Tibial nerve (tissue), 4 donors: ENCODE measurements around the gene ZDHHC19.

Source experiments
- EP300 ChIP-seq, 2 donors: sonication (generic); formaldehyde crosslinking; IDR thresholded peaks; one replicate each; pipeline ENCODE4 v1.6.1; 2017; ENCODE audit warnings: antibody characterized with exemption in 2 of 2, mild to moderate bottlenecking in 1 of 2
- POLR2A ChIP-seq, 2 donors: fragments of 450-650 bp; IDR thresholded peaks; one replicate each; pipeline ENCODE4 v1.6.1; 2017; ENCODE audit warnings: antibody characterized with exemption in 2 of 2, mild to moderate bottlenecking in 2 of 2, moderate library complexity in 2 of 2
- TF ChIP-seq, protein P1 (sequence below), 5 experiments: fragments of 200-600 bp in 3 of 5; fragments of 450-650 bp in 2 of 5; sonication (generic) in 3 of 5; IDR thresholded peaks; one replicate each; pipeline ENCODE4 v1.5.1; 2016 to 2019; ENCODE audit warnings: antibody characterized with exemption in 5 of 5, mild to moderate bottlenecking in 3 of 5, moderate library complexity in 2 of 5

DNA sequence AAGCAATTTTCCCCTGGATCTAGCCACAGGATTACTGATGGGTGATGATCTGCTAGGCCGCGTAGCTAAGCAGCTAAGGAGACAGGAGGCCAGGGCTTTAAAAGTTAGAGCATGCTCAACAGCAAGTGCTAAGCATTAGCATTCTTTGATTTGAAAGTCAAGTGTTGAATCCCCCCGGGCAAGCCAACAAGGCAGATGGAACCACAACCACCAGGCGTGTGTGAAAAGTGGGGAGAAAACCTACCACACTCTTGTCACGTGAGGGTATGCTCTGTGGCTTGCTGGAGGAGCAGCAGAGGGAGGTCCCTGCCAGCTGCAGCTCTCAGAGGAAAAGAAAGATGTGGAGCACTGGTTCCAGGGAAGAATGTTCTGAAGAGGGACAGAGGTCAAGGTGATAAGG, 26.0 kb upstream of the ZDHHC19 start:
- TF ChIP-seq, protein P1, sequence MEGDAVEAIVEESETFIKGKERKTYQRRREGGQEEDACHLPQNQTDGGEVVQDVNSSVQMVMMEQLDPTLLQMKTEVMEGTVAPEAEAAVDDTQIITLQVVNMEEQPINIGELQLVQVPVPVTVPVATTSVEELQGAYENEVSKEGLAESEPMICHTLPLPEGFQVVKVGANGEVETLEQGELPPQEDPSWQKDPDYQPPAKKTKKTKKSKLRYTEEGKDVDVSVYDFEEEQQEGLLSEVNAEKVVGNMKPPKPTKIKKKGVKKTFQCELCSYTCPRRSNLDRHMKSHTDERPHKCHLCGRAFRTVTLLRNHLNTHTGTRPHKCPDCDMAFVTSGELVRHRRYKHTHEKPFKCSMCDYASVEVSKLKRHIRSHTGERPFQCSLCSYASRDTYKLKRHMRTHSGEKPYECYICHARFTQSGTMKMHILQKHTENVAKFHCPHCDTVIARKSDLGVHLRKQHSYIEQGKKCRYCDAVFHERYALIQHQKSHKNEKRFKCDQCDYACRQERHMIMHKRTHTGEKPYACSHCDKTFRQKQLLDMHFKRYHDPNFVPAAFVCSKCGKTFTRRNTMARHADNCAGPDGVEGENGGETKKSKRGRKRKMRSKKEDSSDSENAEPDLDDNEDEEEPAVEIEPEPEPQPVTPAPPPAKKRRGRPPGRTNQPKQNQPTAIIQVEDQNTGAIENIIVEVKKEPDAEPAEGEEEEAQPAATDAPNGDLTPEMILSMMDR (IDR thresholded peaks at IDR 0.05): no peak
- no peak for TF ChIP-seq POLR2A (IDR thresholded peaks at IDR 0.05)
- TF ChIP-seq EP300 (IDR thresholded peaks at IDR 0.05): no peak
